GM12878 (cell line): Measurements from ENCODE around the gene HUWE1. TPM values are rescaled to one million over a fixed set of nuclear protein-coding genes. Genes with fewer than 3 reads are reported as not detected.

Experiments
- ATF7 ChIP-seq: fragments of 450-650 bp; IDR thresholded peaks from 2 replicates; pipeline ENCODE4 v1.6.1; 2016; ENCODE audit warnings: low read depth, mild to moderate bottlenecking
- BCL11A ChIP-seq: IDR thresholded peaks from 2 replicates; pipeline ENCODE4 v1.6.1; 2011; ENCODE audit warnings: low read depth, low read length
- BMI1 ChIP-seq: fragments of 450-650 bp; IDR thresholded peaks from 2 replicates; pipeline ENCODE4 v1.6.1; 2016; ENCODE audit warnings: mild to moderate bottlenecking, moderate library complexity, borderline replicate concordance
- CHD4 ChIP-seq: fragments of 200-600 bp; sonication (generic); IDR thresholded peaks from 2 replicates; pipeline ENCODE4 v1.6.1; 2016; ENCODE audit warnings: mild to moderate bottlenecking
- CTCF ChIP-seq, 3 experiments: IDR thresholded peaks in 2 of 3; conservative IDR thresholded peaks in 1 of 3; 2 replicates each; pipeline ENCODE4 v1.5.1; 2011; ENCODE audit warnings: low read depth in 3 of 3, low read length in 3 of 3, mild to moderate bottlenecking in 3 of 3, control low read depth in 2 of 3, moderate library complexity in 2 of 3, inconsistent platforms in 1 of 3, mixed read lengths in 1 of 3; ENCODE audit not compliant: control insufficient read depth in 2 of 3, insufficient read depth in 1 of 3; ENCODE audit errors: extremely low read depth in 1 of 3
- ETV6 ChIP-seq, 2 experiments: fragments of 450-650 bp in 1 of 2; IDR thresholded peaks in 1 of 2; conservative IDR thresholded peaks in 1 of 2; 2 replicates each; pipeline ENCODE4 v1.6.1; 2014; ENCODE audit warnings: antibody characterized with exemption in 1 of 2, borderline replicate concordance in 1 of 2, low read depth in 1 of 2, mild to moderate bottlenecking in 1 of 2, moderate library complexity in 1 of 2
- FOXK2 ChIP-seq: fragments of 450-650 bp; IDR thresholded peaks from 2 replicates; pipeline ENCODE4 v1.6.1; 2017; ENCODE audit warnings: mild to moderate bottlenecking, moderate library complexity
- HDAC6 ChIP-seq: fragments of 200-600 bp; sonication (generic); IDR thresholded peaks from one replicate; pipeline ENCODE4 v1.8.0; 2017; ENCODE audit warnings: antibody characterized with exemption; ENCODE audit not compliant: unreplicated experiment
- HDGF ChIP-seq: fragments of 450-650 bp; IDR thresholded peaks from 2 replicates; pipeline ENCODE4 v1.6.1; 2016; ENCODE audit warnings: antibody characterized with exemption
- KDM1A ChIP-seq: fragments of 200-600 bp; sonication (generic); IDR thresholded peaks from 2 replicates; pipeline ENCODE4 v1.6.1; 2016; ENCODE audit warnings: borderline replicate concordance
- MLLT1 ChIP-seq: fragments of 450-650 bp; IDR thresholded peaks from 2 replicates; pipeline ENCODE4 v1.6.1; 2016; ENCODE audit warnings: mild to moderate bottlenecking
- MXI1 ChIP-seq: fragments of 150-350 bp; IDR thresholded peaks from 2 replicates; pipeline ENCODE4 v1.6.1; 2011; ENCODE audit warnings: low read depth, mild to moderate bottlenecking, inconsistent platforms, low read length, improper control_type of control experiment
- NFYB ChIP-seq: IDR thresholded peaks from 2 replicates; pipeline ENCODE4 v1.6.1; 2011; ENCODE audit warnings: low read depth, mild to moderate bottlenecking, low read length, improper control_type of control experiment, moderate library complexity; ENCODE audit not compliant: insufficient read depth
- NRF1 ChIP-seq: conservative IDR thresholded peaks from 2 replicates; pipeline ENCODE4 v1.6.1; 2011; ENCODE audit warnings: mild to moderate bottlenecking, low read depth, low read length, improper control_type of control experiment
- RB1 ChIP-seq: fragments of 450-650 bp; formaldehyde crosslinking; IDR thresholded peaks from 2 replicates; pipeline ENCODE4 v1.6.1; 2017; ENCODE audit warnings: mild to moderate bottlenecking, borderline replicate concordance
- RBBP5 ChIP-seq: fragments of 200-600 bp; sonication (generic); conservative IDR thresholded peaks from 2 replicates; pipeline ENCODE4 v1.6.1; 2016
- SMC3 ChIP-seq: IDR thresholded peaks from 2 replicates; pipeline ENCODE4 v1.6.1; 2011; ENCODE audit warnings: low read length, improper control_type of control experiment, borderline replicate concordance
- SRF ChIP-seq, 2 experiments: IDR thresholded peaks; 2 replicates each; pipeline ENCODE4 v1.6.1; 2011; ENCODE audit warnings: low read depth in 2 of 2, low read length in 2 of 2, mild to moderate bottlenecking in 1 of 2, moderate library complexity in 1 of 2
- ZBED1 ChIP-seq: IDR thresholded peaks from 2 replicates; pipeline ENCODE4 v1.6.1; 2016; ENCODE audit warnings: borderline replicate concordance
- ZNF274 ChIP-seq: IDR thresholded peaks from one replicate; pipeline ENCODE4 v1.8.0; 2011; ENCODE audit not compliant: insufficient read length, insufficient read depth
- polyA plus RNA-seq, 11 experiments: library from polyadenylated mRNA; depleted of rRNA in 4 of 11; unstranded in 6 of 11; stranded (reverse) in 5 of 11; fragments of >200 nt; fragmentation: Nextera tagmentation in 4 of 11; fragmentation: Illumina TruSeq in 1 of 11; extraction: Ambion mirVana in 4 of 11; extraction: Trizol in 1 of 11; gene quantifications; 1 replicate in 1 of 11; 2 replicates in 10 of 11; pipeline versions ENCODE4 v1.2.1 to v1.2.3, GENCODE V29; 2011 to 2016; ENCODE audit warnings: inconsistent platforms in 2 of 11, missing spikeins in 2 of 11, low read depth in 1 of 11
- total RNA-seq, 4 experiments: library from RNA; depleted of rRNA in 3 of 4; stranded (reverse); fragments of >200 nt in 3 of 4; fragmentation: Illumina TruSeq in 1 of 4; extraction: Trizol in 1 of 4; gene quantifications; 2 replicates each; pipeline versions ENCODE4 v1.2.1 to v1.2.3, GENCODE V29; 2013 to 2021
- TF ChIP-seq, protein P1 (sequence below): fragments of 450-650 bp; formaldehyde crosslinking; IDR thresholded peaks from 2 replicates; pipeline ENCODE4 v1.4.0; 2020; ENCODE audit warnings: mild to moderate bottlenecking, moderate library complexity
- TF ChIP-seq, protein P2 (sequence below): fragments of 450-650 bp; IDR thresholded peaks from 2 replicates; pipeline ENCODE4 v1.6.1; 2017; ENCODE audit warnings: low read depth, mild to moderate bottlenecking, moderate library complexity

Gene HUWE1
- total and polyA plus RNA-seq, 10 of the 15 experiments (the other 5 are each of a cell fraction or from before 2014, with no cell fraction given) = 35.9 to 280 (median 100) TPM

GRCh38 chrX:53714580-53715345 lies 28.2 kb upstream of the HUWE1 start (continued):
- TF ChIP-seq HDGF (no peak), FOXK2 (no peak), RBBP5 (no peak), BCL11A (no peak), NRF1 (no peak), CTCF (IDR thresholded peaks at IDR 0.05 in 2 of 3, conservative IDR thresholded peaks at IDR 0.05 in 1 of 3; ENCODE audit: control insufficient read depth in 2 of 3, extremely low read depth in 1 of 3, insufficient read depth in 1 of 3, low read depth in 3 of 3, low read length in 3 of 3) (peak; percentile 10 to 17 (median 16); a peak in 2 of 6 replicates), ZNF274 (no peak), ETV6 (conservative IDR thresholded peaks at IDR 0.05 in 1 of 2, IDR thresholded peaks at IDR 0.05 in 1 of 2; ENCODE audit: borderline replicate concordance in 1 of 2, low read depth in 1 of 2) (no peak), NFYB (0 out of 2 replicates have a peak, but pooled peaks have one; percentile 37), RB1 (no peak), KDM1A (no peak), CHD4 (no peak), ATF7 (peak; percentile 82), ZBED1 (peak; percentile 16; the same call in 1 of the 2 replicates), HDAC6 (no peak), MXI1 (no peak; the same call in 1 of the 2 replicates), SRF (IDR thresholded peaks at IDR 0.05; ENCODE audit: low read depth in 2 of 2, low read length in 2 of 2) (no peak), BMI1 (no peak; the same call in 1 of the 2 replicates), SMC3 (no peak), MLLT1 (peak; percentile 67)
- TF ChIP-seq, protein P1, sequence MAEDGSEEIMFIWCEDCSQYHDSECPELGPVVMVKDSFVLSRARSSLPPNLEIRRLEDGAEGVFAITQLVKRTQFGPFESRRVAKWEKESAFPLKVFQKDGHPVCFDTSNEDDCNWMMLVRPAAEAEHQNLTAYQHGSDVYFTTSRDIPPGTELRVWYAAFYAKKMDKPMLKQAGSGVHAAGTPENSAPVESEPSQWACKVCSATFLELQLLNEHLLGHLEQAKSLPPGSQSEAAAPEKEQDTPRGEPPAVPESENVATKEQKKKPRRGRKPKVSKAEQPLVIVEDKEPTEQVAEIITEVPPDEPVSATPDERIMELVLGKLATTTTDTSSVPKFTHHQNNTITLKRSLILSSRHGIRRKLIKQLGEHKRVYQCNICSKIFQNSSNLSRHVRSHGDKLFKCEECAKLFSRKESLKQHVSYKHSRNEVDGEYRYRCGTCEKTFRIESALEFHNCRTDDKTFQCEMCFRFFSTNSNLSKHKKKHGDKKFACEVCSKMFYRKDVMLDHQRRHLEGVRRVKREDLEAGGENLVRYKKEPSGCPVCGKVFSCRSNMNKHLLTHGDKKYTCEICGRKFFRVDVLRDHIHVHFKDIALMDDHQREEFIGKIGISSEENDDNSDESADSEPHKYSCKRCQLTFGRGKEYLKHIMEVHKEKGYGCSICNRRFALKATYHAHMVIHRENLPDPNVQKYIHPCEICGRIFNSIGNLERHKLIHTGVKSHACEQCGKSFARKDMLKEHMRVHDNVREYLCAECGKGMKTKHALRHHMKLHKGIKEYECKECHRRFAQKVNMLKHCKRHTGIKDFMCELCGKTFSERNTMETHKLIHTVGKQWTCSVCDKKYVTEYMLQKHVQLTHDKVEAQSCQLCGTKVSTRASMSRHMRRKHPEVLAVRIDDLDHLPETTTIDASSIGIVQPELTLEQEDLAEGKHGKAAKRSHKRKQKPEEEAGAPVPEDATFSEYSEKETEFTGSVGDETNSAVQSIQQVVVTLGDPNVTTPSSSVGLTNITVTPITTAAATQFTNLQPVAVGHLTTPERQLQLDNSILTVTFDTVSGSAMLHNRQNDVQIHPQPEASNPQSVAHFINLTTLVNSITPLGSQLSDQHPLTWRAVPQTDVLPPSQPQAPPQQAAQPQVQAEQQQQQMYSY (CRISPR knock-in tag) = no peak
- TF ChIP-seq, protein P2, sequence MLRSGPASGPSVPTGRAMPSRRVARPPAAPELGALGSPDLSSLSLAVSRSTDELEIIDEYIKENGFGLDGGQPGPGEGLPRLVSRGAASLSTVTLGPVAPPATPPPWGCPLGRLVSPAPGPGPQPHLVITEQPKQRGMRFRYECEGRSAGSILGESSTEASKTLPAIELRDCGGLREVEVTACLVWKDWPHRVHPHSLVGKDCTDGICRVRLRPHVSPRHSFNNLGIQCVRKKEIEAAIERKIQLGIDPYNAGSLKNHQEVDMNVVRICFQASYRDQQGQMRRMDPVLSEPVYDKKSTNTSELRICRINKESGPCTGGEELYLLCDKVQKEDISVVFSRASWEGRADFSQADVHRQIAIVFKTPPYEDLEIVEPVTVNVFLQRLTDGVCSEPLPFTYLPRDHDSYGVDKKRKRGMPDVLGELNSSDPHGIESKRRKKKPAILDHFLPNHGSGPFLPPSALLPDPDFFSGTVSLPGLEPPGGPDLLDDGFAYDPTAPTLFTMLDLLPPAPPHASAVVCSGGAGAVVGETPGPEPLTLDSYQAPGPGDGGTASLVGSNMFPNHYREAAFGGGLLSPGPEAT = peak; percentile 75
